Activated B cell treated with CpG ODN at 0.5 μM for 24 hours (primary cell): Measurements from ENCODE around the gene CFAP61. TPM values are rescaled to one million over a fixed set of nuclear protein-coding genes. Genes with fewer than 3 reads are reported as not detected.

ENCODE experiments used
- ATAC-seq: fragments of 200-7000 bp; cut with Tn5 transposase; one replicate; pipeline ENCODE4 v1.10.0; 2021; ENCODE audit warnings: low read depth, mild to moderate bottlenecking, moderate library complexity
- CTCF ChIA-PET: fragments of 350-600 bp; sonication (Branson Sonifier 250); formaldehyde crosslinking; loops from one replicate; lab custom pipeline; 2021; ENCODE audit warnings: antibody characterized with exemption; lab: Charles Lee
- POLR2A ChIA-PET: fragments of 350-600 bp; sonication (Branson Sonifier 250); formaldehyde crosslinking; loops from one replicate; lab custom pipeline; 2021; ENCODE audit warnings: antibody characterized with exemption; lab: Charles Lee
- DNase-seq: peaks from one replicate; pipeline ENCODE4 v3.0.0; 2022
- H3K27ac Mint-ChIP-seq: one replicate; pipeline ENCODE4 v1.8.0; 2020; ENCODE audit warnings: mixed read lengths
- H3K27me3 Mint-ChIP-seq: one replicate; pipeline ENCODE4 v1.8.0; 2021; ENCODE audit warnings: mixed read lengths
- H3K36me3 Mint-ChIP-seq: one replicate; pipeline ENCODE4 v1.8.0; 2021; ENCODE audit warnings: low read depth, mixed read lengths
- H3K4me1 Mint-ChIP-seq: one replicate; pipeline ENCODE4 v1.8.0; 2021; ENCODE audit warnings: mixed read lengths
- H3K4me3 Mint-ChIP-seq: one replicate; pipeline ENCODE4 v1.8.0; 2020; ENCODE audit warnings: mild to moderate bottlenecking, mixed read lengths
- H3K9me3 Mint-ChIP-seq: one replicate; pipeline ENCODE4 v1.8.0; 2020; ENCODE audit warnings: mixed read lengths
- intact Hi-C: fragments of 100-400 bp; cut with micrococcal nuclease; formaldehyde crosslinking; loops from one replicate; pipeline ENCODE4 v1.15.1; 2024
- total RNA-seq: library from RNA; stranded (reverse); gene quantifications from 2 replicates; pipeline ENCODE4 v1.2.3, GENCODE V29; 2022
- TF ChIP-seq, protein P1 (sequence below): fragments of 200-600 bp; IDR thresholded peaks from one replicate; pipeline ENCODE4 v1.8.0; 2022; ENCODE audit warnings: antibody characterized with exemption, mild to moderate bottlenecking

Gene CFAP61
- total RNA-seq, 1 donor from 2014 or later = not detected

DNA sequence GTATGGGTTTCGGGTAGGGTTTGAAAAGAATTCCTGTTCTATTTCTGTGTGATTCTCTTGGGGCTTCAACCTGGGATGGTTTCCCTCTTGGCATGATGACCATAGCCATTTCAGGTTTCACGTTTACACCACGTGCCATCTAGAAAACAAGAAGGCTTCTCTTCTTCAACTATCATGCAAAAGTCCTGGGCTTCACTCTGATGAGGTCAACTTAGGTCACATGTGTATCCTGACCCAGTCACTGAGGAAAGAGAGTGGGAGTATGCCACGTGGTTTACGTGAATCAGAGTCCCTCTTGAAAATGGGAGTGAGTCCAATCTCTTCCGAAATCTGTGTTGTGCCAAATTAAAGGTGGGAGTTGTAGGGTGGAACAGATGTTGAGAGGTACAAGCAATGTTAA, 174.2 kb downstream of the CFAP61 start:
- no peak for ATAC-seq
- ChIA-PET CTCF (no interaction called here), POLR2A (no interaction called here)
- TF ChIP-seq, protein P1, sequence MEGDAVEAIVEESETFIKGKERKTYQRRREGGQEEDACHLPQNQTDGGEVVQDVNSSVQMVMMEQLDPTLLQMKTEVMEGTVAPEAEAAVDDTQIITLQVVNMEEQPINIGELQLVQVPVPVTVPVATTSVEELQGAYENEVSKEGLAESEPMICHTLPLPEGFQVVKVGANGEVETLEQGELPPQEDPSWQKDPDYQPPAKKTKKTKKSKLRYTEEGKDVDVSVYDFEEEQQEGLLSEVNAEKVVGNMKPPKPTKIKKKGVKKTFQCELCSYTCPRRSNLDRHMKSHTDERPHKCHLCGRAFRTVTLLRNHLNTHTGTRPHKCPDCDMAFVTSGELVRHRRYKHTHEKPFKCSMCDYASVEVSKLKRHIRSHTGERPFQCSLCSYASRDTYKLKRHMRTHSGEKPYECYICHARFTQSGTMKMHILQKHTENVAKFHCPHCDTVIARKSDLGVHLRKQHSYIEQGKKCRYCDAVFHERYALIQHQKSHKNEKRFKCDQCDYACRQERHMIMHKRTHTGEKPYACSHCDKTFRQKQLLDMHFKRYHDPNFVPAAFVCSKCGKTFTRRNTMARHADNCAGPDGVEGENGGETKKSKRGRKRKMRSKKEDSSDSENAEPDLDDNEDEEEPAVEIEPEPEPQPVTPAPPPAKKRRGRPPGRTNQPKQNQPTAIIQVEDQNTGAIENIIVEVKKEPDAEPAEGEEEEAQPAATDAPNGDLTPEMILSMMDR = no peak
- no peak overlapping the region for H3K4me3 Mint-ChIP-seq
- no peak overlapping the region for H3K27ac Mint-ChIP-seq
- H3K4me1 Mint-ChIP-seq = no peaks in the 10 kb centered on the region
- H3K36me3 Mint-ChIP-seq = no peaks in the 10 kb centered on the region
- intact Hi-C loops = no loop called here
- DNase-seq = no peak
- peaks cover 6% of the 10 kb centered on the region for H3K27me3 Mint-ChIP-seq
- peaks cover 8% of the 10 kb centered on the region for H3K9me3 Mint-ChIP-seq

DNA sequence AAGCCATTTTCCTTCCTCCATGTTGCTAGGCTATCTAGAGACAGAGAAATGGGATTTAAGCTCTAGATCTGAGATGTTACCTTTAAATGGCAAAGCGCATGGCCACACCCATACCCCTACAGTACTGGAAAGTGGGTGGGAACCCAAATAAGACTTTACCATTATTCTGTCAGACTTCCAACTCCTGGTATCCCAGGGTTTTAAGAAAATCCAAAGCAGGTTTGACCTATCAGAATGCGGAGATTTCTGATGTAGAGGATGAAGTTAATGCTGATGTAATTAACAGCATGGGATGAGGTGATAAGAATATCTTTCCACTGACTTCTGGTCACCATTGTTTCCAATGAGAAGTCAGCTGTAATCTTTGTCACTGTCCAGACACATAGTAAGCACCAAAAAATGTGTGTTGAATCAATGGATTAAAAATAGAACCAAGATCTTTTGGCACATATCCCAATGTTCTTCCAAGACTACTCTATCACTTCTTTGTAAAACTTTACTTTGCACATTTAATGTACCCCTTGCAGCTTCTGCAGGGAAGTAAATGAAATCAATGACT, 174.8 kb downstream of the CFAP61 start:
- ATAC-seq = no peak
- H3K36me3 Mint-ChIP-seq = no peaks in the 10 kb centered on the region
- H3K27ac Mint-ChIP-seq = no peak overlapping the region
- H3K27me3 Mint-ChIP-seq = peaks cover 6% of the 10 kb centered on the region
- intact Hi-C loops = no loop called here
- TF ChIP-seq, protein P1 = no peak
- no peak for DNase-seq
- POLR2A ChIA-PET = no interaction called here
- CTCF ChIA-PET = no interaction called here
- H3K4me1 Mint-ChIP-seq = no peaks in the 10 kb centered on the region
- H3K9me3 Mint-ChIP-seq = peaks cover 8% of the 10 kb centered on the region
- H3K4me3 Mint-ChIP-seq = no peak overlapping the region

DNA sequence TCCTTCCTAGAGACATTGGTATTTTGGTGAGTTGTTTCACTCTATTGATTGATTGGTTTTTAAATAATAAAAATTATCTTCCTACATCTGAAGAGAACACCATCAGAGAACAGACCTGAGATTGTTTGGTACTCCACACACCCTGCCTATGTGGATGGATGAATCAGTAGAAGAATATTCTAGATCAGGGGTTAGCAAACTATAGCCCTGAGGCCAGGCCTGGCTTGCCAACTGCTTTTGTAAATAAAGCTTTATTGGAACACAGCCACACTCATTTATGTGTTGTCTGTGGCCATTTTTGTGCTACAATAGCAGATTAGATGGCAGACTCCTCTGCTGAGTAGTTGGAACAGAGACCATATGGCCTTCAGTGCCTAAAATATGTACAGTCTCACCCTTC, 176.0 kb downstream of the CFAP61 start:
- TF ChIP-seq, protein P1 = no peak
- POLR2A ChIA-PET = no interaction called here
- no peak for ATAC-seq
- peaks cover 8% of the 10 kb centered on the region for H3K9me3 Mint-ChIP-seq
- intact Hi-C loops = no loop called here
- H3K4me1 Mint-ChIP-seq = no peaks in the 10 kb centered on the region
- H3K4me3 Mint-ChIP-seq = no peak overlapping the region
- H3K27ac Mint-ChIP-seq = no peak overlapping the region
- H3K36me3 Mint-ChIP-seq = no peaks in the 10 kb centered on the region
- CTCF ChIA-PET = no interaction called here
- H3K27me3 Mint-ChIP-seq = peaks cover 4% of the 10 kb centered on the region
- no peak for DNase-seq

DNA sequence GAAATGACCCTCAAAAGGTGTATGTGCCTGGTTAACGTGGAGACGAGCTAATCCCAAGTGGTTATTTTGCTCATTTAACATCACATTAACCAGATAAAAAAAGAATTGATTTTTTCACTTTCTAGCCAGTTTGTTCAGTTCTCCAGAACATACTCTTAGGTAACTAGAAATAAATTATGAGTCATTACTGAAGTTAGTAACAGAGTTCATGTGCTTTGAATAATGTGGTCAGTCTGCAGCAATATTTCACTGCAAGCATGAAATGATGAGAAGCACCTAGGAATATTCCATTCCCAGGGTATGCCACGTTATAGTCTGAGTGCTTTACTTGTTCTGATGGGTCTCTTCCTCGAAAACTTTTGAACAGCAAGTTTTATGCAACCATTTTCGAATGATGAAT, 177.3 kb downstream of the CFAP61 start:
- no peak for ATAC-seq
- H3K4me3 Mint-ChIP-seq = no peak overlapping the region
- H3K36me3 Mint-ChIP-seq = no peaks in the 10 kb centered on the region
- intact Hi-C loops = no loop called here
- no peak for DNase-seq
- ChIA-PET POLR2A (no interaction called here), CTCF (no interaction called here)
- TF ChIP-seq, protein P1 = no peak
- no peak overlapping the region for H3K27ac Mint-ChIP-seq
- no peaks in the 10 kb centered on the region for H3K4me1 Mint-ChIP-seq
- peaks cover 8% of the 10 kb centered on the region for H3K9me3 Mint-ChIP-seq
- peaks cover 2% of the 10 kb centered on the region for H3K27me3 Mint-ChIP-seq

DNA sequence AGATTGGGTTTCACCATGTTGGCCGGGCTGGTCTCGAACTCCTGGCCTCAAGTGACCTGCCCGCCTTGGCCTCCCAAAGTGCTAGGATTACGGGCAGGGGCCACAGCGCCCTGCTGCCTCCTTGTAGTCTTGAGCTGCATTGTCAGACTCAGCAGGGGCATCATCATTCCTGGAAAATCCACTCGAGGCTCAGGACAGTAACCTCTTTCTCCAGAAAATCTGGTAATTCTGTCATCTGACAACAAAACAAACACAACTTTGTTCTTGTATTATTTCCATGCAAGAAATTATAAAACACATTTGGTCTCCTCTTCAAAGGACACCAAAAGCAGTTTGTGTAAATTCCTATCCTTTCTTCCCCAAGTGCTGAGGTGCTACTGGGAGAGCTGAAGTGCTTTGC, 178.4 kb downstream of the CFAP61 start:
- intact Hi-C loops = no loop called here
- H3K27me3 Mint-ChIP-seq = peaks cover 2% of the 10 kb centered on the region
- H3K4me3 Mint-ChIP-seq = no peak overlapping the region
- no peaks in the 10 kb centered on the region for H3K36me3 Mint-ChIP-seq
- ATAC-seq (no peak), DNase-seq (no peak)
- POLR2A ChIA-PET = no interaction called here
- CTCF ChIA-PET = no interaction called here
- H3K4me1 Mint-ChIP-seq = no peaks in the 10 kb centered on the region
- no peak overlapping the region for H3K27ac Mint-ChIP-seq
- peaks cover 8% of the 10 kb centered on the region for H3K9me3 Mint-ChIP-seq
- TF ChIP-seq, protein P1 = no peak
